Stimulated activated CD4-positive, alpha-beta T cell treated with anti-CD3 and anti-CD28 coated beads, Interleukin-2, amount 100 ng/mL, for 4 hours (primary cell): Measurements from ENCODE around the gene TEX14.
"Not testable (repeated sequence)": the region's sequence is repeated elsewhere in the genome, so short reads cannot be mapped to it uniquely, and the experiment has no call there.

Source experiments
- DNase-seq: peaks from one replicate; pipeline ENCODE4 v3.0.0-alpha.2; 2020; ENCODE audit warnings: low read depth

TEX14 gene

DNA sequence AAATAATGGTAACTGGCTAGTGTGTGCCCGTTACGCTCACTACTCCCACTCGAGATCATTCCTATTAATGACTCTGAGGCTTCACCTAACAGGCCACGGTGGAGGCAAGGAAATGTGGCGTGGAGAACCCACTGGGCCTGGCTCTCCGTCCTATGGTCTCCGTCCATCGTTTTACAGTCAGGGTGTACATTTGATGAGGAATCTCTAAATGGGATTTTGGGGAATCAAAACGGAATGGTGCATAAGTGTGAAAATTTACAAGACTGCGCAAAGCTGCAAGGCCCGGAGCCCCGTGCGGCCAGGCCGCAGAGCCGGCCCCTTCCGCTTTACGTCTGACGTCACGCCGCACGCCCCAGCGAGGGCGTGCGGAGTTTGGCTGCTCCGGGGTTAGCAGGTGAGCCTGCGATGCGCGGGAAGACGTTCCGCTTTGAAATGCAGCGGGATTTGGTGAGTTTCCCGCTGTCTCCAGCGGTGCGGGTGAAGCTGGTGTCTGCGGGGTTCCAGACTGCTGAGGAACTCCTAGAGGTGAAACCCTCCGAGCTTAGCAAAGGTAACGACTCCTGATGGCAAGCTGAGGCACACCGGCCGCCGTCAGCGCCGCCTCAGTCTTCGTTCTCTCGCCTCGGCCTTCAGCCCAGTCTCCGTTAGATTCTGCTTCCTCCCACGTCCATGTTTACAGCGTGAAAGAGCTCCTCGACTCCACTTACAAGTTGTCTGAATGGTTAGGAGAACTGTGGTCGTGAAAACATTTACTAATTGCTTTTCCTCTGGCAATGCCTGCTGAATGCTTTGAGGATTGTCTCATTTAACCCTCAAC lies 602 bp upstream of the TEX14 start, which contains the start of gene RAD51C:
Gene RAD51C (plus strand): TSS at position 364 of the 817 bp plus-strand sequence. CDS start 42 bp downstream, at position 406.
- DNase-seq: peak; percentile 78

- DNase-seq: not testable (repeated sequence)
These were observed 1.8 kb downstream of the TEX14 start for GRCh38 chr17:58690033-58690432.

GRCh38 chr17:58688521-58688920 lies 3.3 kb downstream of the TEX14 start:
- no peak for DNase-seq

DNA sequence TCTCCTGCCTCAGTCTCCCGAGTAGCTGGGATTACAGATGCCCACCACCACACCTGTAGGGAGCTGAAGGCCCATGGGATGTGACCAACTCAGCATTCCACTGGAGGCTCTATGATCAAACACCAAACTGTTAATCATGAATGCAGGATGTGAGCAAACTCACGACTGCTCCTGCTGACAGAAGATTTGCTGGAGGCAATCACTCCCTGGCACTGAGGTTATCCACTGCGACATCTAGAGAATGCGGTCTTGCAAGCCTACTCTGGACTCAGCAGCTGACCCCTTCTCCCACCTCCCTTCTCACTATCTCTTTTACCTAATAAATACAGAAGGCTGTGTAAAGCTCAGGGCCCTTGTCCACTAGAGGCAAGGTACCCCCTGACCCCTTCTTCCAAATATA lies 4.9 kb downstream of the TEX14 start:
- DNase-seq: no peak

- DNase-seq: not testable (repeated sequence)
These were observed 7.4 kb downstream of the TEX14 start for GRCh38 chr17:58684462-58684861.

DNA sequence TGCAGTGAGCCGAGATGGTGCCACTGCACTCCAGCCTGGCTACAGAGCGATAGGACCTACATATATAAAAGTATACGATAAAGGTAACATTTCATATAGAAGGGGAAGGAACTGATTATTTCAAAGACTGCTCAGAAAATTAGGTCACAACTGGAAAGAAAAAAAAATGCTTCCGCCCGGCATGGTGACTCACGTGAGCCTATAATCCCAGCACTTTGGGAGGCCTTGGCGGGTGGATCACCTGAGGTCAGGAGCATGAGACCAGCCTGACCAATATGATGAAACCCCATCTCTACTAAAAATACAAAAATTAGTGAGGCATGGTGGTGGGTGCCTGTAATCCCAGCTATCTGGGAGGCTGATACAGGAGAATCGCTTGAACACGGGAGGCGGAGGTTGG lies 7.8 kb downstream of the TEX14 start:
- DNase-seq: no peak

GRCh38 chr17:58680038-58680369 lies 11.8 kb downstream of the TEX14 start:
- no peak for DNase-seq

DNA sequence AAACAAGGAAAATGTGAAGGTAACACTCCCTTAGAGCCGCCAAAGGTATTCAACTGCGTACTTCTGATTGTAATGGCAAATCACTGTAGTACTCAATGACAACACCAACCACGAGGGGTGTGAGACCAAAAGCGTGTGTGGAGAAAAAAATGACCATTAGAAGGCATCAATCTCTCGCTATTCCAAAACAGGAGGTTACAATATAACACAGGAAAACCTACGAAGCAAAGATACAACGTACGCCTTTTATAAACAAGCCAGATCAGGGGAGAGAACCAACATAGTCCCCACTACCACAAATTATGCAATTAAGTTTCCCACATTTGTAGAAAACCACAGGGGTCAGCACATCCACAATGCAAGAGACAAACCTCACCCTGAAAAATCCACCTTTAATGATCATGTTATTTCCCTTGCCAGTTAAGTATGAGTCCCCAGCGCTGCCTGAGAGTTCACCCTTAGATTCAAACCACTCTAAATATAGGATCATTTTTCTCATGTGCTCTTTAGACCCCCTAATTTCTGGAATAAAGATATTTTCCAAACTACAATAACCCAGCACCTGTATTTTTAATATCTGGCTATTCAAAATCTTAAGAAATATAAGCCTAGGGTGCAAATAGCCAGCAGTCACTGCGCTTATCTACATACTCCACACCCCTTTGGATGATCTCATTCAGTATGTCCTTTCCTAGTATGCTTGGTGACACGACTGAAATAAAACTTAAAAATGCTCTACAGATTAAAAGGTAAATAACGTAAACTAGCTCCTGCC lies 12.4 kb downstream of the TEX14 start:
- DNase-seq: no peak

DNA sequence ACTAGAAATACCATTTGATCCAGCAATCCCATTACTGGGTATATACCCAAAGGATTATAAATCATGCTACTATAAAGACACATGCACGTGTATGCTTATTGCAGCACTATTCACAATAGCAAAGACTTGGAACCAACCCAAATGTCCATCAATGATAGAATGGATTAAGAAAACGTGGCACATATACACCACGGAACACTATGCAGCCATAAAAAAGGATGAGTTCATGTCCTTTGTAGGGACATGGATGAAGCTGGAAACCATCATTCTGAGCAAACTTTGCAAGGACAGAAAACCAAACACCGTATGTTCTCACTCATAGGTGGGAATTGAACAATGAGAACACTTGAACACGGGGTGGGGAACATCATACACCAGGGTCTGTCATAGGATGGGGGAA lies 13.6 kb downstream of the TEX14 start:
- DNase-seq: not testable (repeated sequence)

GRCh38 chr17:58677194-58677880 lies 14.5 kb downstream of the TEX14 start:
- DNase-seq: no peak

DNA sequence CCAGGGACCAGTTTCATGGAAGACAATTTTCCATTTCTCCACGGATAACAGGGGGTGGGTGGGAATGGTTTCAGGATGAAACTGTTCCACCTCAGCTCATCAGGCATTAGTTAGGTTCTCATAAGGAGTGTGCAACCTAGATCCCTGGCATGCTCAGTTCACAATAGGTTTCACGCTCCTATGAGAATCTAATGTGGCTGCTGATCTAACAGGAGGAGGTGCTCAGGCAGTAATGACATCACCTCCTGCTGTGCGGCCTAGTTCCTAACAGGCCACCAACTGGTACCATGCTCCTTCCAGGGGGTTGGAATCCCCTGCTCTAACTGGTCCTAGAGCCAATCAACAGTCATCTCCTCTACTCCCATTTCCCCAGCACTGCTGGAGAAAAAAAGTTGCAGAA lies 19.9 kb downstream of the TEX14 start:
- no peak for DNase-seq

DNA sequence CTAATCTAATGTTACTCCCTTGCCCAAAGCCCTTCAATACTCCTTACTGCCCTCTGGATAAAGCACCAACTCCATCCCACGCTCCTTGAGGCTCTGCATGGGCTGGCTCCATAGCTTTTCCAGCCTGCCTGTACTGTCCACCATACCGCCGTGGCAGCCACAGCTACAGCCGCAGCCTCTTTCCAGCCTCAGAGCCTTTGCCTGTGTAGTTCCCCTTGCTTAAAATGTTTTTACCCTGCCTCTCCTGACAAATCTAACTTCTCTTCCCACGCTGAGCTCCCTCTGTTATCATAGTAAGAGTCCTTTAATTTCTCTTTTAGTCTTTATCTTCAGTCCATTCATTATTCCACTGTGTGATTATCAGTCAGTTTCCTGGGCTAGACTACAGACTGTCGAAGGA lies 22.0 kb downstream of the TEX14 start:
- no peak for DNase-seq

DNA sequence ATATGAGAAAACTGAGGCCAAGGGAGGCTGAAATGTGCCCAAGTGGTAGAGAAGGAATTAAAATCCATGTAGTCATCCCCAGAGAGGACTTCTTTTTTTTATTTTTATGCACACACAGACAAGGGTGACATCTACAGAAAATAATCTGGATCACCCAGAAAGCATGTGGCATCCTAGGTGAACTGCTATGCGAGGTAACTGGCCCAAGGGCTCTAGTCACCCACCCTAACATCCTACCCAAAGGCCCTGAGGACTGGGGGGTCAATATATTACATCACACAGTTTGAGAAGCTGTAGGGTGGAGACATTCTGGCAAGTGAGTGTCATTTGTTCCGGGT lies 23.3 kb downstream of the TEX14 start:
- DNase-seq: no peak

DNA sequence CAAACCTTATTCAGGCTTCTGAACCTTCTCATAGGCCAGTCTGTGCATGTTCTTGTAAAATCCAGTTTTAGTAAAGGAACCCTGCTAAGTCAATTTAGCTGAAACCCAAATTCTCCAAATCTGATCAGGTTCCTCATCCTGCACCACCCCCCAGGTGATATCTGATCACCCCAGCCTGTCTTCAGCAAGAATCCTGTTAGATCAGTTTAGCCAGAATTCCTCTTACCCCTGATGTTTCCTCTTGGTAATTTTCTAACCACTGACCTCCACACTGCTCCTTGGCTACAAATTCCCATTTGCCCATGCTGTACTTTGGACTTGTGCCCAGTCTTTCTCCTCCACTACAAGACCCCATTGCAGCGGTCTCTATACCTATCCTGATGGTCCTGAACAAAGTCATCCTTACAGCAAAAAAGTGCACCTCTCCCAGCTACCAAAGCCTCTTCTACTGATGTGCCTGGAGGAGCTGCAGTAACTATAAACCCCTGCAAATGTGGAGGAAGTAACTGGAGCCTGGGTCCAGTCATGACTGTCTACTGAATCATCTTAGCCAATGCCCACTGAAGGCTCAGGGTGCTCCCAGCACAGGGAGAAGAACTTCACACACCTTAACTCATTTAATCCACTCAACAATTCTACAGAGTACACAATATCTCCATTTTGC lies 23.8 kb downstream of the TEX14 start:
- no peak for DNase-seq

DNA sequence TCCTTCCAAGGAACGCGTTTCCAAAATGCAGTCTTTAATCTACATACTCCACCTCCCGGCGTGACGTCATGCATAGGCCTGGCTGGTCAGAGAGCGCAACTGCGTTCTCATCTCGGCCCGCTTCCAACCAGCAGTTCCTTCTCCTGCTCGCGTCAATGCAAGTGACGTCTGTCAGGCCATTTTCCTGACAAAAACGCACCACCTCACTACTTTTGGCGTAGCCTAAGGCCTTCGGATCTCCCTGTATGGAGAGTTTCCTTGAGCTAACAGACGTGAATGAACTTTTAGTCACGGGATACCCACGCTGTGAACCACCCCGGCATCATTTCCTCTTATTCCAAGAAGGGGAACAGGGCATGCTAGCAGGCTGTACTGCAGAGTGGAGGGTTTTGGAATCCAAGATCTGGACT lies 25.0 kb downstream of the TEX14 start:
- DNase-seq: peak; percentile 16

GRCh38 chr17:58665946-58666857 lies 25.6 kb downstream of the TEX14 start:
- no peak for DNase-seq

- DNase-seq: no peak
These were observed 27.5 kb downstream of the TEX14 start for GRCh38 chr17:58664302-58664701.

DNA sequence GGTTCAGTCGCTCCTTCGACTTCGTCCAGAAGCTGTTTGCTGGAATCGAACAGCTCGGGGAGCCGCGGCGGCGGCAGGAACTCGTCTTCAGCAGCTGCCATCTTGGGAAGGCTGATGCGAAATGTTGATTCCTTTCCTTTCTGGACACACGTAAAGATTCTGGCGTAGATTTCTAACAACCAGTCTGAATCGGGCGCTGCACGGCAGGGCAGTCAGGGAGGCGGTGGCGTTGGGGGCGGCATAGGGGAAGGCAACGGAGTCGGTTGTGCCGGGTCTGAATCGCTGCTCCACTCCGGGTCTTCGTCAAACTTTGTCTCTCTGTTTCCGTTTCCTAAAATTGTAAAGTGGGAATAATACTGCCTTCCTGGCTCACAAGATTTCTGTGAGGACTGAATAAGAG lies 30.3 kb downstream of the TEX14 start:
- DNase-seq: no peak

DNA sequence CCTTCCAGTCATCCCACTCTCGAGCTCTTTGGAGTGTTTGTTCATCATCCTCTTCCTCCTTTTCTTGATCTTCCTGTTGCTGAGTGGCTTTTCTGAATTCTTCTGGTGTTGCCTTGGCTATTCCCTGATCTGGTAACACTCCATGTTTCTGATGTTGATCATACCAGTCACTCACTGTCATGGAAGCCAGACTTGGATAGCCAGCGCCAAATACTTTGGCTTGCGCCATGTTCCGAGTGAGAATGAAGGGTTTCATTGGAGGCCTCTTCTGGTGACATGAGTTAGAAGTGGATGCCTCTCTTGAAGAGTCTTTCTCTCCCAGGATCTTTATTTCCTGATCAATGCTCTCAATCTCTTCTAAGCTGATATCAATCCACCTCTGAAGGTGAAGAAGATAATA lies 31.2 kb downstream of the TEX14 start:
- DNase-seq: no peak

- not testable (repeated sequence) for DNase-seq
These were observed 32.1 kb downstream of the TEX14 start for GRCh38 chr17:58659714-58660084.
